GM12891 (cell line): ENCODE measurements around the gene VAV2.

ENCODE experiments used
- POLR2A ChIP-seq: IDR thresholded peaks from 2 replicates; pipeline ENCODE4 v1.6.1; 2011; ENCODE audit warnings: low read depth, low read length, control low read depth
- POLR2AphosphoS5 ChIP-seq: IDR thresholded peaks from 2 replicates; pipeline ENCODE4 v1.6.1; 2011; ENCODE audit warnings: low read depth, low read length, control low read depth
- POU2F2 ChIP-seq: IDR thresholded peaks from 2 replicates; pipeline ENCODE4 v1.6.1; 2011; ENCODE audit warnings: low read depth, mild to moderate bottlenecking, control low read depth, low read length, moderate library complexity
- SPI1 ChIP-seq: IDR thresholded peaks from 2 replicates; pipeline ENCODE4 v1.6.1; 2011; ENCODE audit warnings: low read depth, low read length, control low read depth
- TAF1 ChIP-seq: IDR thresholded peaks from 2 replicates; pipeline ENCODE4 v1.6.1; 2011; ENCODE audit warnings: low read depth, low read length, control low read depth

- no peak for TF ChIP-seq POLR2A
- TF ChIP-seq POLR2AphosphoS5 = no peak
- no peak for TF ChIP-seq POU2F2
- no peak for TF ChIP-seq TAF1
- TF ChIP-seq SPI1 = no peak
These were observed 109.0 kb downstream of the VAV2 start for GRCh38 chr9:133882849-133883755.
